Activated CD4-positive, alpha-beta T cell treated with anti-CD3 and anti-CD28 coated beads for 4 hours (primary cell): Measurements from ENCODE around the gene NSD2.
"Not testable (repeated sequence)": the region's sequence is repeated elsewhere in the genome, so short reads cannot be mapped to it uniquely, and the experiment has no call there.

Experiments used
- DNase-seq, 2 donors: peaks; one replicate each; pipeline ENCODE4 v3.0.0-alpha.2; 2020

The NSD2 gene

DNA sequence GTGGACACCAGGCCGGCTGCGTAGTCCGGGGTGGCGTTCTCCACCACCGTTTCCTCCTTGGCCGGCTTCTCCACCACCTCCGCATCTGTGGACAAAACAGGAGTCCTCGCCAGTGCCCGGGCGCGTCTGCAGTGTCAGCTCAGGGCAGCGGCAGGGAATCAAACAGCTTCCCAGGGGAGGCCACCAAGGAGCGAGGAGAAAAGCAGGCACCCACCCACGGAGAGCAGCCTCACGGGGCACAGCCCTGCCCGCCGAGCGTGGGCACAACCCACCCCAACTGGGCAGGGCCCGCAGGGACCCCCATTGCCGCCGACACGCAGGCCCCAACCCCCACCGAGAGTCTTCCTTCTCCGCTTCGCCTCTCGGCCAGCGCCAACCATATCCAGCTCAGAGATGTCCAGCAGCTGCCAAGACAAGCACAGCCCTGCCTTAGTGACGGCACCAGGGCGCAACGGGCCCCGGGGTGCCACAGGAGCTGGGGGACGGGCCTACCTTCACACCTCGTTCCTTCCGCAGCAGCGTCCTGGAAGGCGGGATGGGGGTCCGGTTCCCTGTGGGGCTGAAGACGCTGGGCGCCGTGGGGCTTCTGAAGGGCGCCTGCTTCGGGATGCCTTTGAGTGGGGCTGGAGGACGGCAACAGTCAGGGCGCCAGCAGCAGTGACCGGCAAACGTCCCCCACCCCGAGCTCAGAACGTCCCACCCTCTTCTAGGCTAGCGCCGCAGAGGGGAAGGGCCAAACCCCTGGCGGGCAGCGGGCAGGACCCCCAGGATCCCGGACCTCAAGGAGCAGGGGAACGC lies 114.8 kb downstream of the NSD2 start:
- no peak for DNase-seq

DNA sequence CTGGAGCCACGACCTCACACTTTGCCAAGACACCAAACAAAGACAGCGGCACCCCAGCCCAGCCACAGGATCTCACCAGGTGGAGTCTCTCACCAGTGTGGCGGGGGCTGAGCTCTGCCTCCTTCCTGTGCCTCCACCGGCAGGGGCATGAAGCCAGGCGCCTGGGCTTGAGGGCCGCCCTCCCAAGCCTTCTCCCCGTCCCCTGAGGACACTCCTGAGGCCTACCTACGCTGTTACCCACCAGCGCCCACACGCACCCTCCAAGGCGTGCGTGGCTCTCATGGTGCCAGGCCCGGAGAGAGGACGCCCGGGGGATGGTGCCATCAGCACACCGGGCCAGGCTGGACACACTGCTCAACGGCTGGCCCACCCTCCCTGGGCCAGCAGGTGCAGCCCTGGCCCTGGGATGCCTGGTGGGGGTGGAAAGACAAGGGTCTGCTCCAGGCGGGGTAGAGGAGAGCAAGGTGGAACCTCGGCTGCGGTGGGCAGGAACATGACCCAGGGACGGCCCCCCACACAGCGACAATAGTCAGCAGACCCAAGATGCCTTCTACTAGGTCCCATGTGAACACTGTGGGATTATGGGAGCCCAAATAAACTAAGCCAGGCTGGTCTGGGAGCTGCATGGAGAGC lies 115.5 kb downstream of the NSD2 start:
- no peak for DNase-seq

DNA sequence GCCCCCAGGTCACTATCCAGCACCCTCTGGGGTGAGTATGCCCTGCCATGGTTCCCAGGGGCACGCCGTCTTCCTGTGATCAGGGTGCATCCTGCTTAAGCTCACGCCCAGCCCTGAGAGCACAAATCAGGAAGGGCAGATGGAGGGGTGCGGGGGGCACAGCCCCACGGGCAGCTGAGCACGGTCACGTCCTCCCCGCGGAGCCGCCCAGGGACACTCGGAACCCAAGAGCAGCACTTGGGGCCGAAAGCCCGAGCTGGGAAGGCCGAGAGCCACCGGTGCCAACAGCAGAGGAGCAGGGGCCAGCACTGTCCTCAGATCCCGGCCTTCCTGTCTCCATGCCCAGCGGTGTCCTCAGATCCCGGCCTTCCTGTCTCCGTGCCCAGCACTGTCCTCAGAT lies 116.1 kb downstream of the NSD2 start:
- no peak for DNase-seq

DNA sequence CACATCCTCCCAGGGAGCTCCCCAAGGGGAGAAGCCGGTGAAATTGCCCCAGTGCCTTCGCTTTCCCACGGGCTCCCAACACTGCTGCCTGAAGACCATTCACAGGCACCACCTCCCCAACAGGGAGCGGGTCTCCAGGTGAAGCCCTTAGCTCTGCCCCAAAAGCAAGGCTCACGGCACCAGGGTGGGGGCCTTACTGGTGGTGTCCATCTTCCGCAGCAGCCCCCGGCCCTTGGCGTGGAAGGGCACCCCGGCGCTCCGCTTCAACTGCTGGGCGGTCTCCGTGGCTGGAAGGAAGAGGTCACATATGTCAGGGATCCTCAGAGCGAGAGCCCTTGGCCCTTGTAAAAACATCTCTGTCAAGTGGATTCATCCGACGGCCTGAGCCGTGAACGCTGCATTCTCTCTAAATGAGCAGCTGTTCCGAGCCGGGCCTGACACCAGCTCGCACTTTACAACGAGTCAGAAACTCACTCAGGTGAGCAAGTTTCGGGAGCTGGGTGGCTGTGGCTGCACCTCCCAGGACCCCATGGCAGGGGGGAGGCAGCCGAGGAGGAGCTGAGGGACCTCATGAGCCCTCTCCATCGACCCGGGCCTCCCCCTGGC lies 116.6 kb downstream of the NSD2 start:
- no peak for DNase-seq

DNA sequence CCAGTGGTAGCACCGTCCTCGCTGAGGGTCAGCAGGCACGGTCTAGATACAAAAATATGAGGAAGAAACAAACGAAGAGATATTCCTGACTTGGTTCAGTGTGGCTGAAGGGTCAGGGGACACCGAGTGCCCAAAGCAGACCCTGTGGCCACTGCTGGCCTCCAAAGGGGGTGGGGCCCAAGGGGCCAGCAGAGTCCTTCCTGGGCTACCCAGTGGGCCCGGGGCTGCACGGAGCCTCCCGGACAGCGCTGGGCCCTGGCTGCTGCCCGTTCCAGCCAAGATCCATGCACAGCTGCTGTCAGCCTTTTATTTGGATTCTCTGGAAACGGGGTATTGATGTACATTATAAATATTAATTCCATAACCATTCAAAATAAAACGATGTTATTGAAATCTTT lies 117.1 kb downstream of the NSD2 start:
- no peak for DNase-seq

DNA sequence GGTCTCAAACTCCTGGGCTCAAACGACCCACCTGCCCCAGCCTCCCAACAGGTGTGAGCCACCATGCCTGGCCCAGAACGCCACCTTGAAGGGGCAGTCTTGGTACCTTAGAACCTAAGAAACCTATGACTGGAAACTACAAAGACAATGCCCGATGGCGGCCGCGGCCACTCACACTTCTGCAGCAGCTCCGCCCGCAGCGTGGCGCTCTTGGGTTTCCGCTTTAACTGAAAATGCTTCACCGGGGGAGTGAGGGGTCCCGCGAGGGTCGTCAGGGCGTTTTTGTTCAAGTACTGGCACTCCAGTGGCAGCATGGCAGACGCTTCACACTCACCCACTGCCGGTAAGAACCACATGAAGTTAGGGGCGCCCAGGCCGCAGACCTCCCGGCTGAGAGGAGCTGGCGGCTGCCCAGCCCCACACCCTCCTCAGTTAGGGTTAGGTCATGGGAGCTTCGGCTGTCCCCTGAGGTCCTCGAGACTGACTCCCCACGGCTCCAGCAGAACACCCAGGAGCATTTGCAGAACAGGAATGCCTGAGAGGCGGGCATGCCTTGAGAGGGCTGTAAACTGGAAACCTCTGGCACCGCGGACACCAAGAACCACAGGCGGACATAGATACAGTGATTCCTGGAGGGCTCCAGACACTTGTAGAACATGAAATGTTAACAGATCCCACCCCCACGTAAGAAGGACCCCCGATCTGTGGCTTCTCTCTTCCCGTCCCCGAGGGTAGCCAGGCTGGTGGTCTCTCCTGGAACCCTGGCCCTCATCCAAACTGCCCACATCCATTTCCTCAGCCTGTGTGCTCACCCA lies 118.5 kb downstream of the NSD2 start:
- no peak for DNase-seq

DNA sequence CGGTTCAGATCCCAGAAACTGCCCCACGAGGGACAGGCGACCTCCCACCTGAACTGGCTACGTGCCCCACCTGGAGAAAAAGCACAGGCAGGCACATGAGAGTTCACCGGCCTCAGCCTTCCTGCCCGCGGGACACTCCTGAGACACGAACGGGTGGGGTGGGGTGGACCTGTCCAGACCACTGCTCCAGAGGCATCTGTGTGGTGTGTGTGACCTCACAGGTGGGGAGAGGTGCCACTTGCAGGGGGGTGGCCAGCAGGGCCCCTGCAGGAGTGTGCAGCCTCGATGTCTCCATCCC lies 119.1 kb downstream of the NSD2 start:
- no peak for DNase-seq

DNA sequence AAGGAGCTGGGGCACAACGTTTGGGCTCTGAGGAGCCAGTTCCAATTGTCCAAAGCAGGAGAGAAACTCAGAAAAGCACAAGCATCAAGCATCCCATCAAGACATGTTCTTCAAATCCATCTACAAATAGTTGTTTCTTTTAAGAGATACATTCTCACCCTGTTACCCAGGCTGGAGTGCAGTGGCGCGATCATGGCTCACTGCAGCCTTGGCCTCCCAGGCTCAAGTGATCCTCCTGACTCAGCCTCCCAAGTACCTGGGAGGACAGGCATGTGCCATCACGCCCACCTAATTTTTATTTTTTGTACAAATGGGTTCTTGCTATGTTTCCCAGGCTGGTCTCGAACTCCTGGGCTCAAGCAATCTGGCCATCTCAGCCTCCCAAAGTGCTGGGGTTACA lies 119.5 kb downstream of the NSD2 start:
- no peak for DNase-seq

DNA sequence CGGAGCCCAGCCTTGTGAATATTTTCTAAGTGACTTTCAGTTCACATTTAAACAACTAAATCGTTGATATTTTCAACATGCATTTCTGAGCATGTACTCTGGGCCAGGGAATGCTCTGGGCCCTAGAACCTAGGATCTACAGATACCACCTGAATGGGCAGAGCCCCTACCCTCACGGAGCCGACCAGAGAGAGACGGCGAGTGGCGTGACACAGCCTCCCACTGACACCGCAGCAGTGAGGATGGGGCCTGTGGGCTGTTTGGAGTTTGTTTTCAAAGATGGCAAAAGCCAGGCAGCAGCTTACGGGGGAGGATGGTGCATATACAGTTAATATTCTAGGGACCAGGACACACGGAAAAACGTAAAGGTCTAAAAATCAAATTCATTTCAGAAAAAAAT lies 119.9 kb downstream of the NSD2 start:
- DNase-seq = no peak

DNA sequence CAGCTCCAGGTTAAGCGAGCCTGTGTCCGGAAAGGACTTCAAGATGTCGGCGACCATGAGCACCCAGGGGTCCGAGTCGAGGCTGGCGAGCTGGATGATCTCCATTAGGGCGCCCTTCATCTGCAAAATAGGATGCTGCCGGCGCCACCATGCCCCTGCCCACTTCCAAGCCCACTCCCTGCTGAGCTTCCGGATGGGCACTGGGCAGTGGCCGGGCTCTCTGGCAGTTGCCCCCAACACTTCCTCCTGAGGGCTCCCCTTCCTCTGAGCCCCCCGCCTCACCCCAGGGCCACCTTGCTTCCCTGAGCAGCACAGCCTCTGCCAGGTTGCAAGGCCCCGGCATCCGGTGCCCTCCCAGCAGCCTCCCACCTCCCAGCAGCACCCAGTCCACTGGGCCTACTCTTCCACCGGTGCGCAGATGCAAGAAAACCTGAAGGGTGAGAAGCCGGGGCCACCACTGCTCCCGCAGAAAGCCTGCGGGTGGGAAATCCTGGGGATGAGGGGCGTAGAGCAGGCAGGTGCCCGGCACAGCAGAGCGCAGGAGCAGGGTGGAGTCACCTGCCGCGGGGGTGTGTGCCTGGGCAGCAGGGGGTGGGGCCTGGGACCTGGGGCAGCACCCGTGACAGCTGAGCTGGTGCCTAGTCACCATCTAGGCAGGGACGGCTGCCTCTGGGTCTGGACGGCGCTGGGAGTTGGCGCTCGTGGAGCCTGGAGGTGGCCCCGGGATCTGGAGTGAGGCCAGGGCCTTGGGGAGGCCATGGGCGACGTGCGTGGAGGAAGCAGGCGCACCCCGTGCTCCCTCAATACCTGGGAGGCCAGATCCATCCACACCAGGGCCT lies 120.6 kb downstream of the NSD2 start:
- DNase-seq = no peak

DNA sequence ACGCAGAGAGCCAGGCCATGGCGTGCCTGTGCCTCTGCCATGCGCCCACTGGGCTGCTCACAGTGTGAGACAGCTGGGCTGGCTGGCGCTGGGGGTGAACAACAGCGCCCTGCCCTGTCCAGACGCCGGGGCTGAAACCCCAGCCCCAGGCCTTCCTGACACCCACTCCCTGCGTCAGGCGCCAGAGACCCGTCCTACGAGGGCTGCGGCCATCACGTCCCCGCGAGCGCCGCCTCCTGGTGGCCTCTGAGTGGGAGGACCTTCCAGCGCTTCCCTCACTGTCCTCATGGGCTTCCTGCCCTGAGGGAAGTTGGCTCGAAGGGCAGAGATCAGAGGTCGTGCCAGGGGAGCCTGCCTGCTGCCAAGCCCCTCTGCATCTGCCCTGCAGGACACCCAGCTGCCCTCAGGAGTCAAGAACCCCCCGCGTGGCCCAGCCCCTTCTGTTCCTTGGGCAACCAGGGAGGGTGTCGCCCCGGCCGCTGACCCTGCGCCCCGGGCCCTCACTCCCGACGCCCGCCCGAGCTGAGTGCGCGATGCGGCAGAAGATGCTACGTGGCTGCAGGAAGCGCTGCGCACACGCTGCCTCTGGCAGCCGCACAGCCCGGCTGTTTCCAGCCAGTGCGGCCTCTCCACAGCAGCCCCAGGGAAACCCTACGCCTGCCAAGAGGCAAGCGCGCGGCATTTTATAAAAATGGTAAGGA lies 121.4 kb downstream of the NSD2 start:
- no peak for DNase-seq

DNA sequence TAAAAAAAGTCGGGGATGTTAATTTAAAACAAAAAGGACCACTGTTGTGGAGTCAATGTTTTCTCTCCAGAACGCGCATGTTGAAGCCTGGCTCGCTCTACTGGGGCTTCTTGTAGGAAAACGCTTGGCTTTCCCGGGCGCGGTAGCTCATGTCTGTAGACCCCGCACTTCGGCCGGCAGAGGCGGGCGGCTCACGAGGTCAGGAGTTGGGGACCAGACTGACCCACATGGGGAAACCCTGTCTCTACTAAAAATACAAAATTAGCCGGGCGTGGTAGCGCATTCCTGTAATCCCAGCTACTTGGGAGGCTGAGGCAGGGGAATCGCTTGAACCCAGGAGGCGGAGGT lies 122.0 kb downstream of the NSD2 start:
- no peak for DNase-seq

DNA sequence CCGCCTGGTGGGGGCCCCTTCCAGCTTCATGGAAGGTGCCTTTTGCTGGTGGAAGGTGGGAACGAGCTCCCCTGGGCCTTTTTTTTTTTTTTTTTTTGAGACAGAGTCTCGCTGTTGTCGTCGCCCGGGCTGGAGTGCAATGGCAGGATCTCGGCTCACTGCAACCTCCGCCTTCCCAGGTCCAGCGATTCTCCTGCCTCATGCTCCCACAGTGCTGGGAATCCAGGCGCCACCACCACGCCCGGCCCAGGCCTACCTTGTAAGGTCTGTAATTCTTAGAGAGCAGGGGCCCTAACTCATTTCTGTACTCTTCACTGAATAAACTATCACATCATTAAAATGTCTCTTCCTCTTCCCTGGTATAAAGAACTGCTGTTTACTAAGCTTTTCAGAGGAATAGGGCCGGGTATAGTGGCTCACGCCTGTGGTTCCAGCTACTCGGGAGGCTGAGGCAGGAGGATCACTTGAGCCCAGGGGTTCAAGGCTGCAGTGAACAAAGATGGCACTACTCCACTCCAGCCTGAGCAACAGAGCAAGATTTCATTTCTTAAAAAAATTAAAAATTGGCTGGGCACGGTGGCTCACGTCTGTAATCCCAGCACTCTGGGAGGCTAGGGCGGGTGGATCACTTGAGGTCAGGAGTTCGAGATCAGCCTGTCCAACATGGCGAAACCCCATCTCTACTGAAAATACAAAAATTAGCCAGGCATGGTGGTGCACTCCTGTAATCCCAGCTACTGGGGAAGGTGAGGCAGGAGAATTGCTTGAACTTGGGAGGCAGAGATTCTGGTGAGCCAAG lies 122.7 kb downstream of the NSD2 start:
- DNase-seq = not testable (repeated sequence)

DNA sequence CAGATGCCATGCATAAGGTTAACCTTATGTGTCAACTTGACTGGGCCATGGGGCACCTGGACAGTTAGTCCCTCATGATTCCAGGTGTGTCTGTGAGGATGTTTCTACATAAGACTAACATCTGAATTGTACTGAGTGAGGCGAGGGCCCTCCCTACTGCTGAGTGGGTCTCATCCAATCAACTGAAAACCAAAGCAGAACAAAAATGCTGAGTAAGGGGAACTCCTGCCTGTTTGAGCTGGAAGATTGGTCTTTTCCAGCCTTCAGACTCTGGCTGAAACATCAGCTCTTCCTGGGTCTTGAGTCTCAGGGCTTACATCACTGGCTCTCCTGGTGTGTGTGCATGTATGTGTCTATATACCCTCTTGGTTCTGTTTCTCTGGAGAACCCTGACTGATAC lies 123.7 kb downstream of the NSD2 start:
- no peak for DNase-seq

DNA sequence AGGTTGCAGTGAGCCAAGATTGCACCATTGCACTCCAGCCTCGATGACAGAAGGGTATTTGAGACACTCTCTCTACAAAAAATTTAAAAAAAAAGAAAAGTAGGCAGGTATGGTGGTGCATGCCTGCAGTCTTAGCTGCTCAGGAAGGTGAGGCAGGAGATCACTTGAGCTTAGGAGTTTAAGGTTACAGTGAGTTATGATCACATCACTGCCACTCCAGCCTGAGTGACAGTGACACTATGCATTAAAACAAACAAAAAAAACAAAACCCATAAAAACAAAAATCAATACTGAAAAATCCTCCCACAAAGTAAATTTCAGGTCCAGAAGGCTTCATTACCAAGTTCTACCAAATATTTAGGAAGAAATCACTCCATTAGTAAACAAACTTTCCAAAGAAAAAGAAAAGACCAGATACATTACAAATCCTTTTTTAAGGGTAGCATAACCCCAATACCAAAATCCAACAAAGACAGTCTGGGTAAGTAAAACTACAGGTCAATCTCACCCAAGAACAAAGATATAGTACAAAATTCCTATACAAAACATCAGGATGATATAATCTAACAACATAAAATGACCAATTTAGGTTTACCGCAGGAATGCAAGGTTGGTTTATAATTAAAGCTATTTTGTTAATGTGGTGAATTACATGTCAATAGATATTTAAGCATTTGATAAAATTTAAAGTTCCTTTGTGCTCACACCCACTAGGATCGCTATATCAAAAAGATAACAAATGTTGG lies 125.8 kb downstream of the NSD2 start:
- DNase-seq = no peak

DNA sequence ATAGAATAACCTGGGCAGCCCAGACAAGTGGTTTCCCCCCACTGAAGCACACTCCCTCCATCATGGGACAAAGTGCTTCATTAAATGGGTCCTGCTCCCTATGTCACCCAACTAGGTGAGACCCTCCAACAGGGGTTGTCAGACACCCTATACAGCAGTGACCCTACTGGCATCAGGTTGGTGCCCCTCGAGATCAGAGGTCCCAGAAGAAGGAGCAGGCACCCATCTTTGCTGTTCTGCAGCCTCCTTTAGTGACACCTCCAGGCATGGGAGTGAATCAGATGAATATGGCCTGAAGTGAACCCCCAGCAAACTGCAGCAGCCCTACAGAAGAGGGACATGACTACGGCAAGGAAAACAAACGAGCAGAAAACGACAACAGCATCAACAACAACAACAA lies 126.5 kb downstream of the NSD2 start:
- no peak for DNase-seq

DNA sequence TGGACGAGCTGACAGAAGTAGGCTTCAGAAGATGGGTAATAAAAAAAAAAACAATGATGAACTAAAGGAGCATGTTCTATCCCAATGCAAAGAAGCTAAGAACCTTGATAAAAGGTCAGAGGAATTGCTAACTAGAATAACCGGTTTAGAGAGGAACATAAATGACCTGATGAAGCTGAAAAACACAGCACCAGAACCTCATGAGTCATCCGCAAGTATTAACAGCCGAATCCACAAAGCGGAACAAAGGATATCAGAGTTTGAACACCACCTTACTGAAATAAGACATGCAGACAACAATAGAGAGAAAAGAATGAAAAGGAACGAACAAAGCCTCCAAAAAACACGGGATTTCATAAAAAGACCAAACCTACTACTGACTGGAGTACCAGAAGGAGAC lies 127.1 kb downstream of the NSD2 start:
- DNase-seq = no peak

DNA sequence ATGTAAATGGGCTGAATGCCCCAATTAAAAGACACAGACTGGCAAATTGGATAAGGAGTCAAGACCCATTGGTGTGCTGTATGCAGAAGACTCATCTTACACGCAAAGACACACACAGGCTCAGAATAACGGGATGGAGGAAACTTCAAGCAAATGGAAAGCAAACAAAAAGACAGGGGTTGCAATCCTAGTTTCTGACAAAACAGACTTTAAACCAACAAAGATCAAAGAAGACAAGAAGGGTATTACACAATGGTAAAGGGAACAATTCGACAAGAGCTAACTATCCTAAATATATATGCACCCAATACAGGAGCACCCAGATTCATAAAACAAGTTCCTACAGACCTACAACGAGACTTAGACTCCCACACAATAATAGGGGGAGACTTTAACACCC lies 128.1 kb downstream of the NSD2 start:
- not testable (repeated sequence) for DNase-seq

DNA sequence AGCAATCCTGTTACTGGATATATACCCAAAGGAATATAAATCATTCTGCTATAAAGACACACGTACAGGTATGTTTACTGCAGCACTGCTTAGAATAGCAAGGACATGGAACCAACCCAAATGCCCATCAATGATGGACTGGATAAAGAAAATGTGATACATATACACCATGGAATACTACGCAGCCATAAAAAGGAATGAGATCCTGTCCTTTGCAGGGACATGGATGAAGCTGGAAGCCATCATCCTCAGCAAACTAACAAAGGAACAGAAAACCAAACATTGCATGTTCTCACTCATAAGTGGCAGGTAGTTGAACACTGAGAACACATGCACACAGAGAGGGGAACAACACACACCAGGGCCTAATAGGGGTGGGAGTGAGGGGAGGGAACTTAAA lies 132.2 kb downstream of the NSD2 start:
- DNase-seq = not testable (repeated sequence)

DNA sequence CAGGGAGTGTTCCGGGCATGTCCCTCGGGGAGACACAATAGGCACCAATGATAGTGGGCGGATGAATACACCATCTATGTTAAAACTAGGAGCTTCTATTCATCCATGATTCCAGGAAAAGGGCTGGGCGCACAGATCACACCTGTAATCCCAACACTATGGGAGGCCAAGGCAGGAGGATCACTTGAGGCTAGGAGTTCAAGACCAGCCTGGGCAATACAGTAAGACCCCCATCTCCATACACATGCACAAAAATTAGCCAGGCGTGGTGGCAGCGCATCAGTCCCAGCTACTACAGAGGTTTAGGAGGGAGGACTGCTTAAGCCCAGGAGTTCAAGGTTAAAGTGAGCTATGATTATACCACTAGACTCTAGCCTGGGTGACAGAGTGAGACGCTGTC lies 135.2 kb downstream of the NSD2 start:
- no peak for DNase-seq
